GM12865 (cell line): ENCODE measurements around the gene CAV2.
"Not testable (repeated sequence)": the region's sequence is repeated elsewhere in the genome, so short reads cannot be mapped to it uniquely, and the experiment has no call there.

ENCODE experiments used
- DNase-seq: peaks from one replicate; pipeline ENCODE4 v3.0.0; 2010; ENCODE audit warnings: low read depth
- H3K4me3 ChIP-seq: 2 replicates; pipeline ENCODE4 v1.5.1; 2011; ENCODE audit warnings: mild to moderate bottlenecking, low read depth, low read length, control low read depth
- TF ChIP-seq, protein P1 (sequence below): IDR thresholded peaks from 2 replicates; pipeline ENCODE4 v1.5.1; 2011; ENCODE audit warnings: low read length, control low read depth, low read depth, inconsistent platforms; ENCODE audit not compliant: insufficient read depth; ENCODE audit errors: missing control alignments

CAV2 gene

DNA sequence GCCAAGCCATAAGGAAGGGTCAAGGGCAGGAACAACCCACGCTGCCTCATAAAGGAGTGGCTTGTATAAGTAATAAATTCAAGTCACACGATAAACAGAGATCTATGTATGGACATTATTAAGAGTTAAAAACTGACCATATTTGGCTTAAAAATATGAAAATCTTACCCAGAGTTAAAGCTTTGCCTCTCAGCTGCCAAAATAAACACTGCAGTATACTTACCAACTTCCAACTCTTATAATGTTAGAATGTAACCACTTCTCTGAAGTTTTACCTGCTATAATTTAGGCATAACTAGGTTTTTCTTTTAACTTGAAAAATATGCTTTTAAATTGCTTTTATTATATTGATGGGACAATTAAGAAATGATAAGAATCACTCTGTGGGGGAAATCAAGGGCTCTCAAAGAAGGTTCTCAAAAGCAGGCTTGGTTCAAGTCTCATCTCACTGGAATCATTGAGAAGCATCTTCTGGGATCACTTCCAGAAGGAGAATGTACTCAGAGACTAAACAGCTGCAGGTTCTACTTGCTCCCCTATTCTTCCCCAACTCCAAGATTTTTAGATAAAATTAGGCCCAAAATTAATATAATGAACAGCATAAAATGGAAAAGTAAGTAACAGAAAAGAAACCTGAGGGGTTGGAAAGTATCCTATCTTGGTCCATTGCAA is 16.1 kb upstream of the CAV2 start:
- DNase-seq: no peak
- no peak overlapping the region for H3K4me3 ChIP-seq
- TF ChIP-seq, protein P1, sequence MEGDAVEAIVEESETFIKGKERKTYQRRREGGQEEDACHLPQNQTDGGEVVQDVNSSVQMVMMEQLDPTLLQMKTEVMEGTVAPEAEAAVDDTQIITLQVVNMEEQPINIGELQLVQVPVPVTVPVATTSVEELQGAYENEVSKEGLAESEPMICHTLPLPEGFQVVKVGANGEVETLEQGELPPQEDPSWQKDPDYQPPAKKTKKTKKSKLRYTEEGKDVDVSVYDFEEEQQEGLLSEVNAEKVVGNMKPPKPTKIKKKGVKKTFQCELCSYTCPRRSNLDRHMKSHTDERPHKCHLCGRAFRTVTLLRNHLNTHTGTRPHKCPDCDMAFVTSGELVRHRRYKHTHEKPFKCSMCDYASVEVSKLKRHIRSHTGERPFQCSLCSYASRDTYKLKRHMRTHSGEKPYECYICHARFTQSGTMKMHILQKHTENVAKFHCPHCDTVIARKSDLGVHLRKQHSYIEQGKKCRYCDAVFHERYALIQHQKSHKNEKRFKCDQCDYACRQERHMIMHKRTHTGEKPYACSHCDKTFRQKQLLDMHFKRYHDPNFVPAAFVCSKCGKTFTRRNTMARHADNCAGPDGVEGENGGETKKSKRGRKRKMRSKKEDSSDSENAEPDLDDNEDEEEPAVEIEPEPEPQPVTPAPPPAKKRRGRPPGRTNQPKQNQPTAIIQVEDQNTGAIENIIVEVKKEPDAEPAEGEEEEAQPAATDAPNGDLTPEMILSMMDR: no peak

DNA sequence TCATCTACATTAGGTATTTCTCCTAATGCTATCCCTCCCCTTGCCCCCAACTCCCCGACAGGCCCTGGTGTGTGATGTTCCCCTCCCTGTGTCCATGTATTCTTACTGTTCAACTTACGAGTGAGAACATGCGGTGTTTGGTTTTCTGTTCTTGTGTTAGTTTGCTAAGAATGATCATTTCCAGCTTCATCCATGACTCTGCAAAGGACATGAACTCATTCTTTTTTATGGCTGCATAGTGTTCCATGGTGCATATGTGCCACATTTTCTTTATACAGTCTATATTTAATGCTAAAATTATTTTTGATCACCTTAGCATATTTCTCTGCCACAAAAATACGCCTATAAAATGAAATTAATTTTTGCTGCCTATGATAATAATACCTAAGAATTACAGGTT is 15.1 kb upstream of the CAV2 start:
- DNase-seq: not testable (repeated sequence)

DNA sequence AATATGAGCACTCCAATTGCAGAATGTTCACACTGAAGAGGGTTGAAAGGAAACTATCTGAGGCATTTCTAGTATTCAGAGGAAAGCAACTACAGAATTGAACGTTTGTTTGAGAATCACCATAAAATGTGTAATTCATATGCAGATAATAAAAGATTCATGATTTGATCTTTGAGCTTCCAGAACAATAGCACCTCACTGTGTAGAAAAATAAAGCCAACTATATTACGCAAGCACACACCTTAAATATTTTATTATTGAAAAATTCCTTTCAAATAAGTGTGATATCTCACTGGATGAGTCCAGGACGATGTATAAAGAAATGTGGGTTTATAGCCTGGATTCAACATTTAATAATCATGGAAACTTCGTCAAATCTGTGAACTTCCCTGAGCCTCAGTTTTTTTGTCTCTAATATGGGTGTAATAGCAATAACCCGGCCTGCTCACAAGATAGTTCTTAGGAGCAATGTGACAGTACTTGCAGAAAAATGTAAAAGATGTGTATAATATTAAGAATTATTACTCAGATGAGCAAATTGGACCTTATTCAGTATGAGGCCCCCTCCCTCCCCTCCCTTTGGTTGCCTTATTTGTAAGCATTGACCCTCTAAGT is 11.5 kb upstream of the CAV2 start:
- TF ChIP-seq, protein P1: no peak
- DNase-seq: no peak
- no peak overlapping the region for H3K4me3 ChIP-seq

More for the DNA sequence above, 15.1 kb upstream of the CAV2 start:
- H3K4me3 ChIP-seq: not testable (repeated sequence)

DNA sequence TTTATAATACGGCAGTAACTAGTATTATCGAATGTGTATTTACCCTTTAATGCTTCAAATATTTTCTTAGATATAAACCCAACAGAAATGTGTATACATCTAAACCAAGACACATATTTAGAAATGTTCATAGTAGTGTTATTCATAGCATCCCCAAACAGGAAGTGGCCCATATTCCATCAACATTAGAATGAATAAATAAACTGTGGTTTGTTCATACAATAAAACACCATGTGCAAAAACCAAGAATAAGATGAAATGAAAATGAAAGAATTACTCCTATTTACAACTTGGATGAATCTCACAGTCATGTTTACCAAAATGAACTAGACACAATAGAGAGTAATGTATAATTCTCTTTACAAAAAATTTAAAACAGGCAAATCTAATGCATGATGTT is 9.2 kb upstream of the CAV2 start:
- H3K4me3 ChIP-seq: no peak overlapping the region
- TF ChIP-seq, protein P1: no peak
- DNase-seq: no peak

DNA sequence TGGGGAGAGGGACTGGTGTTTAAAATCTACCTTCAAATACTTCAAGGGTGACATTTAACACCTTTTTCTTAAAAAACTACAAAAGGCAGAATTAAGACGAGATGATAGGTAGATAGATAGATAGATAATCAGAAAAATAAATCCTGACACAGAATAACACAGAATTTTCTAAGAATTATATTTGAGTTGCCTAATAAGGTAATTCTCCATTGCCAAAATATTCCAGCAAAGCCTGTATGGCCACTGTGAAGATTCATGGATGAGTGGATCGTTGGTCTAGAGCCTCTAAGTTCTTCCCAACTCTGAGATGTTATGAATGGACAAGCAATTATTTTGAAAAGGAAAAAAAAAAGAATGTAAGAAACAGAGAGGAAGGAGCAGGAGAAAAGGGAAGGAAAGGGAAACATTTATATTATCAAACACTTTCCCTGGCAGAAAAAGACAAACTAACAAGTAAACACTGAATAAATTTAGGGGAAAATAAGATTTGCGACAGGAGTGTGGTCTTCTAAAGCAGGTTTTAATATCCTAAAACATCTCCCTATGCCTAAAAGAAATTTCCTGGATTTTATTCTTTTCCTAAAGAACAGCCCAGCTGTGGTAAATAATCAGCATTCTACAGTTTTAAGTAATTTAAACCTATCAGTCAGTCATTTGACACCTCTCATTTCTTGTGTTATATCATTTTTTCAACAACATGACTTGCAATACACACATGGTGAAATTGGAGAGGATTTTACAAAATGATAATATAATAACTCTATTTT is 7.5 kb upstream of the CAV2 start:
- no peak overlapping the region for H3K4me3 ChIP-seq
- TF ChIP-seq, protein P1: no peak
- DNase-seq: no peak

DNA sequence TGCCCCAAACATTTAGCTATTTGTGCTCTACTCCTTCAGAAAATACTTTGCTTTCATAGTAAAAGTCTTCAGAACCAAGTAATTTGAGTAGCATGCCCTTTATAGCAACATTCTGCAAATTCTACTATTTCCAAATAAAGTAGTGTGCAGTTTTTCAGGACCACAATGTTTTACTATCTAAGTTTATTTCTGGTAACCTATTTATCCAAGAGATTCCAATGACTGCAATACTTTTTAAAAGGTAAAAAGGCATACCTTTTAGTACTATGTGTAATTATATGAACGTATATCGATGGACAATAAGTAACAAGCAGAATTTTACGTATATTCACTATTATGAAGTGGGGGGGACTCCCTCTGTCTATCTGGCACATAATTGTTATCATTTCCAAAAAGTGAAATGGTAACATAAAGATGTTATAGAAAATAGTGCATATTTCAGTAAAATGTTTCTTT is 6.9 kb upstream of the CAV2 start:
- TF ChIP-seq, protein P1: no peak
- DNase-seq: no peak
- no peak overlapping the region for H3K4me3 ChIP-seq

DNA sequence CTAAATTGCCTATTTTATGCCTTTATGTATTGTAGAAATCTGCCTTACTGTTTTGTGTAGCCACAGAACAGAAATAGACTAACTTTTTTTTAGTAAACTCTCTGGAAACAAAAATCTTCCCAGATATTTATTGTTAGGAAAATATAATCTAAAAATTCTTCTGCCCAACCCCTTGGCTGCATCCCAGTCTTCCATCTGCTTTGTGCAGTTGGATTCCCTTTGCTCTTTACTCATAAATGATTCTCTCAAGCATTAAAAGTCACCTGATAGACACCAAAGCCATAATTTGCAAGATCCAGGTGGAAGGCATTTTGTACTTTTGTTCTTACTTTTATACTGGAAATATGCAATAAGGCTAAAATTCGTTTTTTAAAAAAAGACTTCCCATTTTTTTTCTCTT is 6.1 kb upstream of the CAV2 start:
- TF ChIP-seq, protein P1: no peak

More for the DNA sequence above, 6.1 kb upstream of the CAV2 start:
- no peak for DNase-seq
- no peak overlapping the region for H3K4me3 ChIP-seq
